Activated CD4-positive, alpha-beta T cell treated with anti-CD3 and anti-CD28 coated beads for 36 hours (primary cell): ENCODE data around the gene KRT76. TPM values are rescaled to one million over a fixed set of nuclear protein-coding genes. Genes with fewer than 3 reads are reported as not detected.

Experiments used
- ATAC-seq: fragments of 200-7000 bp; cut with Tn5 transposase; one replicate; pipeline ENCODE4 v1.10.0; 2021; ENCODE audit warnings: mild to moderate bottlenecking, moderate library complexity
- CTCF ChIA-PET: fragments of 350-600 bp; sonication (Branson Sonifier 250); formaldehyde crosslinking; loops from one replicate; lab custom pipeline; 2021; ENCODE audit warnings: antibody characterized with exemption; lab: Charles Lee
- POLR2A ChIA-PET: fragments of 350-600 bp; sonication (Branson Sonifier 250); formaldehyde crosslinking; loops from one replicate; lab custom pipeline; 2021; ENCODE audit warnings: antibody characterized with exemption, inconsistent platforms; lab: Charles Lee
- DNase-seq: peaks from one replicate; pipeline ENCODE4 v3.0.0-alpha.2; 2020
- H3K27ac Mint-ChIP-seq: one replicate; pipeline ENCODE4 v1.8.0; 2021; ENCODE audit warnings: mixed read lengths
- H3K27me3 Mint-ChIP-seq: one replicate; pipeline ENCODE4 v1.8.0; 2021; ENCODE audit warnings: mixed read lengths
- H3K36me3 Mint-ChIP-seq: one replicate; pipeline ENCODE4 v1.8.0; 2021; ENCODE audit warnings: low read depth, mixed read lengths
- H3K4me1 Mint-ChIP-seq: one replicate; pipeline ENCODE4 v1.8.0; 2021; ENCODE audit warnings: mixed read lengths
- H3K4me3 Mint-ChIP-seq: one replicate; pipeline ENCODE4 v1.8.0; 2021; ENCODE audit warnings: mild to moderate bottlenecking, moderate library complexity, mixed read lengths
- H3K9me3 Mint-ChIP-seq: one replicate; pipeline ENCODE4 v1.8.0; 2021; ENCODE audit warnings: low read depth, mixed read lengths
- intact Hi-C, 2 experiments: fragments of 100-400 bp; cut with DNase I in 1 of 2; cut with micrococcal nuclease in 1 of 2; formaldehyde crosslinking; loops; one replicate each; pipeline versions ENCODE4 v1.14.2 to v1.15.1; 2022 to 2024; cut with DNase I, micrococcal nuclease
- total RNA-seq, 2 experiments: library from RNA; stranded (reverse); gene quantifications; one replicate each; pipeline ENCODE4 v1.2.3, GENCODE V29; 2021

Gene KRT76
- not detected for total RNA-seq

GRCh38 chr12:52776913-52777395 is at the start of gene KRT76:
TSS of gene KRT76 (minus strand) at chr12:52777345. CDS start at chr12:52777291, 54 bp downstream.
- H3K9me3 Mint-ChIP-seq: no peaks in the 10 kb centered on the region
- DNase-seq: no peak
- H3K27me3 Mint-ChIP-seq: no peaks in the 10 kb centered on the region
- POLR2A ChIA-PET: no interaction called here
- ATAC-seq: no peak
- CTCF ChIA-PET: interaction anchor here (0.7 to 1.0 kb wide), 2 partner anchors 89 to 109 kb away, joined by 3 read pairs; no protein-coding TSS in a partner anchor
- no peak within 1 kb of the TSS for H3K4me3 Mint-ChIP-seq
- intact Hi-C loops: no loop called here
- H3K4me1 Mint-ChIP-seq: no peaks in the 10 kb centered on the region
- no peaks in the 10 kb centered on the region for H3K36me3 Mint-ChIP-seq
- no peak within 1 kb of the TSS for H3K27ac Mint-ChIP-seq

- no peak for DNase-seq
- ChIA-PET POLR2A (no interaction called here), CTCF (interaction anchor here (0.6 to 0.7 kb wide), 2 partner anchors 92 to 1676 kb away, joined by 3 to 6 read pairs; no protein-coding TSS in a partner anchor)
- H3K36me3 Mint-ChIP-seq: no peaks in the 10 kb centered on the region
- no peak overlapping the region for H3K4me3 Mint-ChIP-seq
- intact Hi-C loops: no loop called here
- no peaks in the 10 kb centered on the region for H3K27me3 Mint-ChIP-seq
- no peaks in the 10 kb centered on the region for H3K9me3 Mint-ChIP-seq
- ATAC-seq: no peak
- no peak overlapping the region for H3K27ac Mint-ChIP-seq
- peaks cover 7% of the 10 kb centered on the region for H3K4me1 Mint-ChIP-seq
These were observed 48.8 kb upstream of the KRT76 start for GRCh38 chr12:52825961-52826360.

- CTCF ChIA-PET: interaction anchor here (0.6 to 1.0 kb wide), 3 partner anchors 21 to 99 kb away, joined by 3 to 4 read pairs (median 3); no protein-coding TSS in a partner anchor
- H3K36me3 Mint-ChIP-seq: no peaks in the 10 kb centered on the region
These were observed 47.7 kb upstream of the KRT76 start for GRCh38 chr12:52824741-52825410.

DNA sequence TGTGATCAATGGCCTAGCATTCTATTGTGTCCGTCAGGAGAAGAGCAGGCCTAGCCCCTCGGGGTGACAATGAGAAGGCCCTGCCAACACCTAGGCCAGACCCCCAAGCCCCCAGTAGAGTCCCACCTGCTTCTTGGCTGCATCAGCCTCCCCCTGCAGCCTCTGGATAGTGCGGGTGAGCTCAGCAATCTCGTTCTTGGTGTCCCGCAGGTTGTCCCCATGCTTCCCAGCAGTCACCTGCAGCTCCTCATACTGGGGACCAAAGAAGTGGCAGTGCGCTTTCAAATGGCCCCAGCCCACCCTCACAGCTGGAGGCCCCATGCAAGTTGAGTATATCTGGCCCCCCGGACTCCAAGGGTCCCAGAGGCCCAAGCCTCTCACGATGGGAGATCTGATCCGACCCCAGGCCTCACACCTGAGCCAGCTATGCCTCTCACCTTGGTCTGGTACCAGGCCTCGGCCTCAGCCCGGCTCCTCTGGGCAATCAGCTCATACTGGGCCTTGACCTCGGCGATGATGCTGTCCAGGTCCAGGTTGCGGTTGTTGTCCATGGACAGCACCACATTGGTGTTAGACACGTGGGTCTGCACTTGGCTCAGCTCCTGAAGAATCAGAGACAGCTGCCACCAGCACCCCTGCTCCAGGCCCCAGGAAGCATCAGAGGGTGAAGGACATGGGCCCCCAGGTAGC is 46.8 kb upstream of the KRT76 start:
- Mint-ChIP-seq H3K9me3 (no peaks in the 10 kb centered on the region), H3K4me1 (peaks cover 6% of the 10 kb centered on the region), H3K36me3 (no peaks in the 10 kb centered on the region), H3K27ac (no peak overlapping the region), H3K27me3 (no peaks in the 10 kb centered on the region), H3K4me3 (no peak overlapping the region)
- ChIA-PET POLR2A (no interaction called here), CTCF (interaction anchor here (0.6 to 1.0 kb wide), 2 partner anchors 22 to 98 kb away, joined by 3 to 4 read pairs; no protein-coding TSS in a partner anchor)
- intact Hi-C loops: no loop called here
- DNase-seq (no peak), ATAC-seq (no peak)

More at GRCh38 chr12:52824741-52825410, 47.7 kb upstream of the KRT76 start:
- POLR2A ChIA-PET: no interaction called here
- no peak for DNase-seq
- no peaks in the 10 kb centered on the region for H3K9me3 Mint-ChIP-seq
- H3K4me3 Mint-ChIP-seq: no peak overlapping the region
- H3K27ac Mint-ChIP-seq: no peak overlapping the region
- intact Hi-C loops: no loop called here
- H3K4me1 Mint-ChIP-seq: peaks cover 7% of the 10 kb centered on the region
- H3K27me3 Mint-ChIP-seq: no peaks in the 10 kb centered on the region
- ATAC-seq: no peak

DNA sequence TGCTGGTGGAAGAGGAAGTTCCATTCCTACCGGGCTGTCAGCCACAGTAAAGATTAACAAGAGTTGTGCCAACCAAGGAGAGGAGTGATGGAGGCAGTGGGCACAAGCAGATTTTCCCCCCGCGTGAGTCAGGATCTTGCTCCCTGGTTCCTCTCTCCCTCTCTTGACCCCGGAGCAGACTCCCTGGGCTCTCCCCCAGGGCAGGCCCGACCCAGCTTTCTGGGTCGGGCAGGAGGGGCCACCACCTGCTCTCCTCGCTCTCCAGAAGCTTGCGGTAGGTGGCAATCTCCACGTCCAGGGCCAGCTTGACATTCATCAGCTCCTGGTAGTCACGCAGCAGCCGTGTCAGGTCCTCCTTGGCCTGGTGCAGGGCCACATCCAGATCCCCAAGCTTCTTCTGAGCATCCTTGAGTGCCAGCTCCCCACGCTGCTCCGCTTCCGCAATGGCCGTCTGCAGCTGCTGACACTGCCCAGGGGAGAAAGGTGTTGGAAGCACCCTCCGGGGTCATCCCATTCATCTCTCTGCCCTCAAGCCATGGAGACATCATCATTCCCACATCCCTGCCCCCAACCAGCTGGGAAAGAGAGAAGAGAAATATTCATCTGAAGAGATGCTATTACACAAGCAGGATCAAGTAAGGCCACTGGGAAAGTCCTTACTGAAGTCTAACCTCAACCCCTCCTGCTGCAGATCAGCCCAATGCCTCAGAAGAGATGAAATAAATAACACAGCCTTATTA is 45.8 kb upstream of the KRT76 start:
- H3K27me3 Mint-ChIP-seq: no peaks in the 10 kb centered on the region
- peaks cover 3% of the 10 kb centered on the region for H3K4me1 Mint-ChIP-seq
- no peaks in the 10 kb centered on the region for H3K9me3 Mint-ChIP-seq
- CTCF ChIA-PET: interaction anchor here (0.7 kb wide), 1 partner anchor 28 kb away, joined by 3 read pairs; no protein-coding TSS in a partner anchor
- DNase-seq (no peak), ATAC-seq (no peak)
- no peak overlapping the region for H3K4me3 Mint-ChIP-seq
- POLR2A ChIA-PET: no interaction called here
- H3K36me3 Mint-ChIP-seq: no peaks in the 10 kb centered on the region
- intact Hi-C loops: no loop called here
- no peak overlapping the region for H3K27ac Mint-ChIP-seq

DNA sequence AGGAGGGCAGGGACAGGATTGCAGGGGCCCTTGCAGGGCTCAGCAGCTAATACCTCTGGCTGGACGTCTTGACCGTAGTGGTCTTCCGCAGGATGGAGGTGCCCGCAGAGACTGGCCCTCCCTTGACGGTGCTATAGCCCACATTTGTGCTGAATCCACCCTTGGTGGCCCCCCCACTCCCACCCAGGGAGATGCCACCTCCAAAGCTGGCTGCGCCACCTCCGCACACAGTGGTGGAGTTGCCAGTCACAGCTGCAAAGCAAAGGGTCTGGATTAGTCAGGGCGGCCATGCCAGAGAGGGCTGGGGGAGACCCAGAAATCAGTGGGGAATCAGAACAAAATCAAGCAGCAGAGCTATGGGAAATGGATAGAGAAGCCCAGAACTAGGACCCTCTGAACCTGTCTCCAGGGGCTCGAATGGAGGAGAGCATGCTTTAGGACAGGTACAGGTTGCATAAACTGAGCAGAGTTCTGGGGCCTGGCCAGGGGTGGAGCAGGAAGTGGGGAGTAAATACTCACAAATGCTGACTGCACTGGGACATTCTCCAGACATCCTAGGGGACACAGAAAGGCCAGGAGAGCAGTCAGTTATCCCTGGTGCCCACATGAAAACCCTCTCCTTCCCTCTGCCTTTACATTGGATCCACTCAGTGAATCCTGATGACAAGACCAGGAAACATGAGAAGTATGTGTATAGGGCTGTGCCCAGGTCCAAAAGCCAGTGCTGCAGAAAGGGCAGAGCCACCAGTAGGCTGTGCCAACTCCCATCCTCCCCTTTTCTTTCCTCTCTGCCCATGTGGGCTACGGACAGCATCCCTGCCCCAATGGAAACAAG is 44.9 kb upstream of the KRT76 start:
- ChIA-PET POLR2A (interaction anchor here (0.5 kb wide), 1 partner anchor 33 kb away, joined by 8 read pairs; no protein-coding TSS in a partner anchor), CTCF (interaction anchor here (0.6 to 2.0 kb wide), 3 partner anchors 8 to 121 kb away, joined by 3 to 5 read pairs (median 3); no protein-coding TSS in a partner anchor)
- Mint-ChIP-seq H3K27ac (no peak overlapping the region), H3K4me3 (no peak overlapping the region), H3K27me3 (no peaks in the 10 kb centered on the region), H3K36me3 (no peaks in the 10 kb centered on the region), H3K9me3 (no peaks in the 10 kb centered on the region), H3K4me1 (peaks cover 10% of the 10 kb centered on the region)
- intact Hi-C loops: no loop called here
- DNase-seq (no peak), ATAC-seq (no peak)

DNA sequence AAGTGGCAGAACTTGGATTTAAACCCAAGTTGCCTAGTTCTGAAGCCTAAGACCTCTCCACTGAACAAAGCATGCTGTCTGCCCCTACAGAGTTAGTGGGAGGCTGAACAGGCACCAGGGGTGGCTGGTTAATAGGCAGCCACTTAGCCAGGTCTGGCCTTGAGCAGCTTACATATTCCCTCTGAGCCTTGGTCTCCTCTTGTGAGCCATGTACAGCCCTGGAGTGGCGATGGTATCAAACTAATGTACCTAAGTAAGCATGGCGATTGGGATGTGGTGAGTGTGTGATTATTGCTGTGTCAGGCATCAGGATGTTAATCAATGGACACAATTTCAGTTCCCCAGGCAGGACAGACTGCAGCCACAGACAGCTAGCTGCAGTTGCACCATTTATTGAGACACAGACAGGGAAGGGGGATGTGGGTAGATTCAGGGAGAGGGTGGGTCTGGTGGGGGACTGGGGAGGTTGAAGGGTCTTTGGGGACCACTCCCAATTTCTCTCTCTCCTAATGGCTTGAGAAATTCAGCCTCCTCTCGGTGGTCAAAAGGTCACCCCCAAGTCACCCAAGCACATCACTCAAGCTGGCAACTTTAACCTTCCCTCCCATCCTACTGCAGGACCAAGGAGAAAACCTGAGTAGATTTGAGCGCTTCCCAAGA is 44.1 kb upstream of the KRT76 start:
- Mint-ChIP-seq H3K9me3 (no peaks in the 10 kb centered on the region), H3K27me3 (no peaks in the 10 kb centered on the region), H3K36me3 (no peaks in the 10 kb centered on the region), H3K4me3 (no peak overlapping the region), H3K27ac (no peak overlapping the region), H3K4me1 (peaks cover 10% of the 10 kb centered on the region)
- ChIA-PET POLR2A (interaction anchor here (0.5 kb wide), 1 partner anchor 33 kb away, joined by 8 read pairs; no protein-coding TSS in a partner anchor), CTCF (interaction anchor here (0.6 to 2.0 kb wide), 2 partner anchors 9 to 121 kb away, joined by 3 to 5 read pairs; no protein-coding TSS in a partner anchor)
- no peak for DNase-seq
- intact Hi-C loops: no loop called here
- no peak for ATAC-seq

GRCh38 chr12:52820521-52820920 is 43.4 kb upstream of the KRT76 start:
- DNase-seq (no peak), ATAC-seq (no peak)
- Mint-ChIP-seq H3K9me3 (no peaks in the 10 kb centered on the region), H3K27me3 (no peaks in the 10 kb centered on the region), H3K4me3 (no peak overlapping the region), H3K27ac (no peak overlapping the region), H3K36me3 (no peaks in the 10 kb centered on the region), H3K4me1 (peaks cover 10% of the 10 kb centered on the region)
- ChIA-PET POLR2A (no interaction called here), CTCF (interaction anchor here (0.6 to 2.0 kb wide), 3 partner anchors 10 to 160 kb away, joined by 3 to 5 read pairs (median 3); no protein-coding TSS in a partner anchor)
- intact Hi-C loops: no loop called here

DNA sequence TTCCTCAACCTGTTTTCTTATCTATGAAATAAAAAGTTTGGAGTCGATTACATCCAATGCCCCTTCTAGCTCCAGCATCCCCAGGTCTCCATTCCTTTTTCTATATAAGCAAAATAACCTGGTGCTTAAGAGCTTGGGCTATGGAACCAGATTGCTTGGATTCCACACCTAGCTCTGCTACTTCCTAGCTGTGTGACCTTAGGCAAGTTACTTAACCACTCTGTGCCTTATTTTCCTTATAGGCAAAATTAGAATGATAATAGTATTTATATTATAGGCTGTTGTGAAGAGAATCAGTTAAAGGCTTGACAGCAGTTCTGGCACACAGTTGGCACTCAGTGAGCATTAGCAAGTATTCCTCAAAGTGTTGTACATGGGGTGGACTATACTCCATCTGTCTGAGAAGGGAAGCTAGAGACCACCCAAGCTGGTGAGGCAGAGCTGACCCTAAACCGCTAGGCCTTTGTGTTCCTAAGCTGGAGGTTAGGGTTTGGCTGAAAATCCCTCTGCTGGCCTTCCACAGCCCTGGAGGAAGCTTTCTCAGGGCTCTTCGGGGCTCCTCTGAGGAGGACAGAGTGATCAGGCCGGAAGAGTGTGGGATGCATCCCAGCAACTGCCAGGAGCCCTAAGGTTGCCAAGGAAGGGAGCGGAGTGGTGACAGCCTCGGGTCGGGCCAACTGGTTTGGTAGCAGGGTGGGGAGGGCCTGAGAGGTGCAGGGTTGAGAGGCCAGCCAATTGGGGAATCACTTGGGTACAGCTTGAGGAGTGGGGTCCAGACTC is 42.8 kb upstream of the KRT76 start:
- H3K4me1 Mint-ChIP-seq: peaks cover 10% of the 10 kb centered on the region
- CTCF ChIA-PET: interaction anchor here (0.6 to 0.8 kb wide), 2 partner anchors 18 to 161 kb away, joined by 3 read pairs; no protein-coding TSS in a partner anchor
- DNase-seq (no peak), ATAC-seq (no peak)
- POLR2A ChIA-PET: no interaction called here
- no peak overlapping the region for H3K27ac Mint-ChIP-seq
- H3K27me3 Mint-ChIP-seq: no peaks in the 10 kb centered on the region
- intact Hi-C loops: no loop called here
- H3K36me3 Mint-ChIP-seq: no peaks in the 10 kb centered on the region
- H3K4me3 Mint-ChIP-seq: no peak overlapping the region
- no peaks in the 10 kb centered on the region for H3K9me3 Mint-ChIP-seq
